Neural cell (in vitro differentiated cells): ENCODE data around the gene ADCY1. TPM values are rescaled to one million over a fixed set of nuclear protein-coding genes. Genes with fewer than 3 reads are reported as not detected.

ENCODE experiments used
- H2AFZ ChIP-seq: fragments of 200-600, 300-800 bp; sonication (generic), shearing (Covaris generic); 2 replicates; pipeline ENCODE4 v1.6.0; 2014; ENCODE audit warnings: low read depth, mild to moderate bottlenecking, antibody characterized with exemption, low read length, moderate library complexity
- H3F3A ChIP-seq: fragments of 200-600 bp; shearing (Covaris generic); 2 replicates; pipeline ENCODE4 v1.6.1; 2016; ENCODE audit warnings: mild to moderate bottlenecking, moderate library complexity, mixed read lengths, antibody characterized with exemption, low read length; ENCODE audit not compliant: insufficient read depth, poor library complexity, severe bottlenecking
- H3K27ac ChIP-seq: fragments of 200-600, 300-800 bp; sonication (generic), shearing (Covaris generic); 2 replicates; pipeline ENCODE4 v1.5.1; 2014; ENCODE audit warnings: mild to moderate bottlenecking, low read length, moderate library complexity
- H3K27me3 ChIP-seq: fragments of 300-800, 200-600 bp; sonication (generic), shearing (Covaris generic); 2 replicates; pipeline ENCODE4 v1.6.0; 2014; ENCODE audit warnings: mild to moderate bottlenecking, low read depth, low read length, moderate library complexity; ENCODE audit not compliant: insufficient read depth
- H3K36me3 ChIP-seq: fragments of 300-800, 200-600 bp; sonication (generic), shearing (Covaris generic); 2 replicates; pipeline ENCODE4 v1.5.1; 2014; ENCODE audit warnings: mild to moderate bottlenecking, antibody characterized with exemption, low read length, moderate library complexity; ENCODE audit not compliant: insufficient read depth
- H3K4me2 ChIP-seq: fragments of 300-800, 200-600 bp; sonication (generic), shearing (Covaris generic); 2 replicates; pipeline ENCODE4 v1.6.0; 2014; ENCODE audit warnings: mild to moderate bottlenecking, low read length
- H3K4me3 ChIP-seq: fragments of 300-800, 200-600 bp; sonication (generic), shearing (Covaris generic); 2 replicates; pipeline ENCODE4 v1.5.1; 2014; ENCODE audit warnings: mild to moderate bottlenecking, low read length, moderate library complexity
- H3K79me2 ChIP-seq: fragments of 200-600 bp; shearing (Covaris generic); replicated peaks from 2 replicates; pipeline ENCODE4 v1.6.0; 2014; ENCODE audit warnings: mild to moderate bottlenecking, low read length, moderate library complexity; ENCODE audit not compliant: insufficient read depth
- H3K9ac ChIP-seq: fragments of 300-800, 200-600 bp; sonication (generic), shearing (Covaris generic); 2 replicates; pipeline ENCODE4 v1.6.1; 2016; ENCODE audit warnings: mild to moderate bottlenecking, low read length, mixed read lengths
- H3K9me2 ChIP-seq: fragments of 200-600 bp; shearing (Covaris generic); 2 replicates; pipeline ENCODE4 v1.6.1; 2016; ENCODE audit warnings: mild to moderate bottlenecking, low read length, mixed read lengths; ENCODE audit not compliant: insufficient read depth
- H3K9me3 ChIP-seq: fragments of 200-600, 300-800 bp; sonication (generic), shearing (Covaris generic); 2 replicates; pipeline ENCODE4 v1.6.1; 2016; ENCODE audit warnings: mild to moderate bottlenecking, mixed run types, low read length, moderate library complexity, mixed read lengths
- H4K20me1 ChIP-seq: fragments of 200-600 bp; shearing (Covaris generic); 2 replicates; pipeline ENCODE4 v1.6.1; 2016; ENCODE audit warnings: mild to moderate bottlenecking, mixed run types; ENCODE audit not compliant: insufficient read depth
- EP300 ChIP-seq: fragments of 450-650 bp; conservative IDR thresholded peaks from 2 replicates; pipeline ENCODE4 v1.6.1; 2014; ENCODE audit warnings: antibody characterized with exemption, mild to moderate bottlenecking, moderate library complexity; ENCODE audit not compliant: poor library complexity, severe bottlenecking
- EZH2 ChIP-seq: fragments of 200-600, 300-800 bp; shearing (Covaris generic), sonication (generic); IDR thresholded peaks from 2 replicates; pipeline ENCODE4 v1.6.1; 2014; ENCODE audit warnings: antibody characterized with exemption, low read length, borderline replicate concordance, mild to moderate bottlenecking; ENCODE audit not compliant: insufficient read depth, poor library complexity, severe bottlenecking
- MXI1 ChIP-seq: fragments of 450-650 bp; conservative IDR thresholded peaks from 2 replicates; pipeline ENCODE4 v1.6.1; 2014; ENCODE audit warnings: antibody characterized with exemption, mild to moderate bottlenecking; ENCODE audit not compliant: poor library complexity, severe bottlenecking
- POLR2AphosphoS5 ChIP-seq: IDR thresholded peaks from 2 replicates; pipeline ENCODE4 v1.6.1; 2012
- RAD21 ChIP-seq: fragments of 450-650 bp; conservative IDR thresholded peaks from 2 replicates; pipeline ENCODE4 v1.6.1; 2014; ENCODE audit warnings: antibody characterized with exemption, mild to moderate bottlenecking, moderate library complexity
- SMC3 ChIP-seq: fragments of 450-650 bp; conservative IDR thresholded peaks from 2 replicates; pipeline ENCODE4 v1.6.1; 2014; ENCODE audit warnings: antibody characterized with exemption, mild to moderate bottlenecking, moderate library complexity; ENCODE audit not compliant: poor library complexity
- TAF1 ChIP-seq: IDR thresholded peaks from 2 replicates; pipeline ENCODE4 v1.6.1; 2012; ENCODE audit warnings: low read depth
- polyA minus RNA-seq: library from RNA; depleted of rRNA, polyadenylated mRNA; stranded (reverse); fragments of >200 nt; gene quantifications from 2 replicates; pipeline ENCODE4 v1.2.3, GENCODE V29; 2014
- polyA plus RNA-seq: library from polyadenylated mRNA; depleted of rRNA; stranded (reverse); fragments of >200 nt; gene quantifications from 2 replicates; pipeline ENCODE4 v1.2.3, GENCODE V29; 2014
- TF ChIP-seq, protein P1 (sequence below): IDR thresholded peaks from 2 replicates; pipeline ENCODE4 v1.6.1; 2012; ENCODE audit warnings: borderline replicate concordance
- TF ChIP-seq, protein P2 (sequence below): fragments of 450-650 bp; IDR thresholded peaks from 2 replicates; pipeline ENCODE4 v1.5.1; 2014; ENCODE audit warnings: antibody characterized with exemption, mild to moderate bottlenecking, moderate library complexity; ENCODE audit not compliant: poor library complexity, severe bottlenecking

The ADCY1 gene
- polyA plus RNA-seq (14.8 and 18.7 TPM in 2 replicates), polyA minus RNA-seq (43.1 and 50.0 TPM in 2 replicates)

DNA sequence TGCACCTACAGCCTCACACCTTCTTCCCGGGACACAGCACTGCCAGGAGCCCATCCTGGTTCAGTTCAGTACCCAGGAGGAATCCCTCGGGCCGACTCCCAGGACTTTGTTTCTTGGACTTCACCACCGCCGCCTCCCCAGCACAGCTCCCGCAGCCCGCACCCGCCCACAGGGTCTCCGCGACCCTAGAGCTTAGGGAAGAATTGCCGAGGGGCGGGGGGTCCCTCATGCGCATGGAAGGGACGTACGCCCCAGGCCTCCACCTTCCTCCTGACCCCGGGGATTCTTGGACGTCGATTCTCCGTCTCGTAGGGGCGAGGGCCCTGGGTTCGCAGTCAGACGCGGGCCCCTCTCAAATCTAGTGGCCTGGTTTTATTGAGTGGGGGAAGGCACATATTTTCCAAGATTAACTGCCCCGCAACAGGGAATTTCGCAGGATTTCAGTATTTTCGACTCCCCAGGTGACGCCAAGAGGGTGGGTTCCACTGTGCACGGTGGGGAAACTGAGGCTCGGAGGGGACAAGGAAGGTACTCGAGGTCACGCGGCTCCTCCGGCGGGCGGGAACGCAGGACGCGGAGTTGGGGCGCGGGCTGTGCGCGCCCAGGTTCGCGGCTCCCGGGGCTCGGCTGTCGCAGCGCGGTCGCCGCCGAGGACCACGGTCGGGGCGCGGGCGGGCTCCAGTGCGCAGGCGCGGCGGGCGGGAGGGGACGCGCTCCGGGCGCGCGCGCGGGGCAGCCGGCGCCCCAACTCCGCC lies at the start of gene ADCY1:
ADCY1 (plus strand) TSS at position 708 of the 755 bp plus-strand sequence. CDS start 176 bp downstream, outside the sequence.
- no peaks in the 10 kb centered on the region for H3K9me3 ChIP-seq
- no peaks in the 10 kb centered on the region for H4K20me1 ChIP-seq
- peak within 1 kb of the TSS; percentile 34 for H3K27ac ChIP-seq
- no peaks in the 10 kb centered on the region for H3K9me2 ChIP-seq
- peak within 1 kb of the TSS; percentile 91 for H3K4me2 ChIP-seq
- peak within 1 kb of the TSS; percentile 97 for H3K4me3 ChIP-seq
- peaks cover 22% of the 10 kb centered on the region for H3K27me3 ChIP-seq
- H3K79me2 ChIP-seq = no peaks in the 10 kb centered on the region
- no peaks in the 10 kb centered on the region for H3F3A ChIP-seq
- H3K36me3 ChIP-seq = no peaks in the 10 kb centered on the region
- peak within 1 kb of the TSS; percentile 72 for H2AFZ ChIP-seq
- peak within 1 kb of the TSS; percentile 76 for H3K9ac ChIP-seq
- TF ChIP-seq RAD21 (peak; percentile 20), TAF1 (no peak)

DNA sequence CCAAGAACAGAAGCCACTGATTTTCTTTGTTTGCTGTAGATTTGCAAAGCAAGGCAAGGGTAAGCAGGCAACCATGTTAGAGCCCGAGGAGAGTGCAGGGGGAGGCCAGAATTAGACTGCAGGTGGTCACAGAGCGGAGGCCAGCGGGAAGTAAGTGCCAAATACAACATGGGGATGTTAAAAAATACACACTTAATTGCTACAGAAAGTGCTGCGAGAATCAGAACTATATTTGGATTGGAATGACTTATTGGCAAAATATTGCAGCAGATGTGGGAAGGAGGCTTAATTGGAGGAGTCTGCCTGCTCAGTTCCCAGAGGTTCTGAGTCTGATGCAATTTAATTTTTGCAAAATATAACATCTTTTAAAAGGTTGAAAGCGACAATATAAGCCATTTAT lies 49.7 kb upstream of the ADCY1 start:
- Histone ChIP-seq H3K9me2 (no peaks in the 10 kb centered on the region), H3K9ac (no peak overlapping the region), H3K27ac (no peak overlapping the region), H3K27me3 (no peaks in the 10 kb centered on the region), H2AFZ (no peak overlapping the region), H3K4me3 (no peak overlapping the region), H4K20me1 (no peaks in the 10 kb centered on the region), H3K79me2 (no peaks in the 10 kb centered on the region), H3K9me3 (no peaks in the 10 kb centered on the region), H3K4me2 (no peak overlapping the region), H3F3A (no peaks in the 10 kb centered on the region), H3K36me3 (no peaks in the 10 kb centered on the region)
- TF ChIP-seq RAD21 (no peak), TAF1 (no peak), POLR2AphosphoS5 (no peak), MXI1 (no peak), SMC3 (no peak), EP300 (no peak), EZH2 (no peak)
- TF ChIP-seq, protein P1, sequence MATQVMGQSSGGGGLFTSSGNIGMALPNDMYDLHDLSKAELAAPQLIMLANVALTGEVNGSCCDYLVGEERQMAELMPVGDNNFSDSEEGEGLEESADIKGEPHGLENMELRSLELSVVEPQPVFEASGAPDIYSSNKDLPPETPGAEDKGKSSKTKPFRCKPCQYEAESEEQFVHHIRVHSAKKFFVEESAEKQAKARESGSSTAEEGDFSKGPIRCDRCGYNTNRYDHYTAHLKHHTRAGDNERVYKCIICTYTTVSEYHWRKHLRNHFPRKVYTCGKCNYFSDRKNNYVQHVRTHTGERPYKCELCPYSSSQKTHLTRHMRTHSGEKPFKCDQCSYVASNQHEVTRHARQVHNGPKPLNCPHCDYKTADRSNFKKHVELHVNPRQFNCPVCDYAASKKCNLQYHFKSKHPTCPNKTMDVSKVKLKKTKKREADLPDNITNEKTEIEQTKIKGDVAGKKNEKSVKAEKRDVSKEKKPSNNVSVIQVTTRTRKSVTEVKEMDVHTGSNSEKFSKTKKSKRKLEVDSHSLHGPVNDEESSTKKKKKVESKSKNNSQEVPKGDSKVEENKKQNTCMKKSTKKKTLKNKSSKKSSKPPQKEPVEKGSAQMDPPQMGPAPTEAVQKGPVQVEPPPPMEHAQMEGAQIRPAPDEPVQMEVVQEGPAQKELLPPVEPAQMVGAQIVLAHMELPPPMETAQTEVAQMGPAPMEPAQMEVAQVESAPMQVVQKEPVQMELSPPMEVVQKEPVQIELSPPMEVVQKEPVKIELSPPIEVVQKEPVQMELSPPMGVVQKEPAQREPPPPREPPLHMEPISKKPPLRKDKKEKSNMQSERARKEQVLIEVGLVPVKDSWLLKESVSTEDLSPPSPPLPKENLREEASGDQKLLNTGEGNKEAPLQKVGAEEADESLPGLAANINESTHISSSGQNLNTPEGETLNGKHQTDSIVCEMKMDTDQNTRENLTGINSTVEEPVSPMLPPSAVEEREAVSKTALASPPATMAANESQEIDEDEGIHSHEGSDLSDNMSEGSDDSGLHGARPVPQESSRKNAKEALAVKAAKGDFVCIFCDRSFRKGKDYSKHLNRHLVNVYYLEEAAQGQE = no peak
- TF ChIP-seq, protein P2, sequence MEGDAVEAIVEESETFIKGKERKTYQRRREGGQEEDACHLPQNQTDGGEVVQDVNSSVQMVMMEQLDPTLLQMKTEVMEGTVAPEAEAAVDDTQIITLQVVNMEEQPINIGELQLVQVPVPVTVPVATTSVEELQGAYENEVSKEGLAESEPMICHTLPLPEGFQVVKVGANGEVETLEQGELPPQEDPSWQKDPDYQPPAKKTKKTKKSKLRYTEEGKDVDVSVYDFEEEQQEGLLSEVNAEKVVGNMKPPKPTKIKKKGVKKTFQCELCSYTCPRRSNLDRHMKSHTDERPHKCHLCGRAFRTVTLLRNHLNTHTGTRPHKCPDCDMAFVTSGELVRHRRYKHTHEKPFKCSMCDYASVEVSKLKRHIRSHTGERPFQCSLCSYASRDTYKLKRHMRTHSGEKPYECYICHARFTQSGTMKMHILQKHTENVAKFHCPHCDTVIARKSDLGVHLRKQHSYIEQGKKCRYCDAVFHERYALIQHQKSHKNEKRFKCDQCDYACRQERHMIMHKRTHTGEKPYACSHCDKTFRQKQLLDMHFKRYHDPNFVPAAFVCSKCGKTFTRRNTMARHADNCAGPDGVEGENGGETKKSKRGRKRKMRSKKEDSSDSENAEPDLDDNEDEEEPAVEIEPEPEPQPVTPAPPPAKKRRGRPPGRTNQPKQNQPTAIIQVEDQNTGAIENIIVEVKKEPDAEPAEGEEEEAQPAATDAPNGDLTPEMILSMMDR = no peak
